Gastroesophageal sphincter (tissue), 3 donors: Measurements from ENCODE around the gene AMOTL1.

ENCODE experiments used
- CTCF ChIP-seq, 4 experiments: fragments of 200-600 bp in 2 of 4; fragments of 450-650 bp in 2 of 4; sonication (generic) in 1 of 4; IDR thresholded peaks; one replicate each; pipeline ENCODE4 v1.5.1; 2017 to 2019; ENCODE audit warnings: antibody characterized with exemption in 4 of 4, mild to moderate bottlenecking in 2 of 4, moderate library complexity in 2 of 4
- POLR2A ChIP-seq, 2 donors: fragments of 450-650 bp; IDR thresholded peaks; one replicate each; pipeline ENCODE4 v1.6.1; 2017; ENCODE audit warnings: antibody characterized with exemption in 2 of 2, mild to moderate bottlenecking in 2 of 2, moderate library complexity in 1 of 2
- POLR2AphosphoS5 ChIP-seq: sonication (generic); formaldehyde crosslinking; IDR thresholded peaks from one replicate; pipeline ENCODE4 v1.6.1; 2017; ENCODE audit warnings: antibody characterized with exemption

DNA sequence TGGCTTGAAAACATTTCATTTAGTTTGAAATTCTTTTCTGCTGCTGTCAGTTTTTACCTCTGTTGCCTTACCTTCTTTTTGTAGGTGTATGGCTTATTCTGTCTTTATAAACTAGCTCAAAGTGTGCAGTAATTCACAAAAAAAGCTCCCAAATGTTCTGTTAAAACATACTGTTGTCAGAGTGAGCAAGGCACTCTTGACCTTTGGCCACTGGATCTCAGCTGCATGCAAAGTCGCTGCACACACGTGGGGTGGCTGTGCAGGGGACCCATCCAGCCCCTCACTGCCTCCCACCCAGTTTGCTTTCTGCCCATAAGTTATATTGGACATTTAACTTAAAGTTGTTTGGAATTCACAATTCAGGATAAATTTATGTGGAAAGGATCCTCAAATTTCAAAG lies 92.2 kb downstream of the AMOTL1 start:
- TF ChIP-seq CTCF (IDR thresholded peaks at IDR 0.05) = no peak
- no peak for TF ChIP-seq POLR2AphosphoS5
- no peak for TF ChIP-seq POLR2A (IDR thresholded peaks at IDR 0.05)
